ENCODE results near the gene RNF183. TPM values are rescaled to one million over a fixed set of nuclear protein-coding genes. Genes with fewer than 3 reads are reported as not detected.

RNF183 gene
- total RNA-seq, 6 experiments from 2014 or later = 0.27 TPM; not detected in 5

DNA sequence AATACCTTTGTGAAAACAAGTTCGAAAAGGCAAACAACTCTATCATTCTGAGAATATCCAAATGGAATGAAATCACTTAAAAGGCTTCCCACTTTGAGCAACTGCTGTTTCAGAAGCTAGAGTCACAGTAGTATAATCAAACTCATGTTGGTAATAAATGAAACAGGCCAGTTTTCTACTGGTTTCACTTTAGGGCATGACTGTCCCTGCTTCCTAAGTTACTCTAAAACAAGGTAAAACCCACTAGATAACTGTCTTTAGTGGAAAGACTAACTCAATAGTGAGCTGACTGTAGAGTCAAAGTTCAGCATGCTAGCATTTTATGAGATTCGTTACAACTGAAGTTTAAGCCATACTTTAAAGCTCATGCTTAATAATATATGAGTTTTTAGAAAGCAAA is 33.8 kb downstream of the RNF183 start:
- H3K9me3 ChIP-seq = no peaks in the 10 kb centered on the region
- WGBS (ENCODE audit: insufficient coverage, low coverage, low lambda C conversion rate, missing lambda C conversion rate) = 51% methylated on average over 2 of the region's 2 CpGs
- TF ChIP-seq, protein P1, sequence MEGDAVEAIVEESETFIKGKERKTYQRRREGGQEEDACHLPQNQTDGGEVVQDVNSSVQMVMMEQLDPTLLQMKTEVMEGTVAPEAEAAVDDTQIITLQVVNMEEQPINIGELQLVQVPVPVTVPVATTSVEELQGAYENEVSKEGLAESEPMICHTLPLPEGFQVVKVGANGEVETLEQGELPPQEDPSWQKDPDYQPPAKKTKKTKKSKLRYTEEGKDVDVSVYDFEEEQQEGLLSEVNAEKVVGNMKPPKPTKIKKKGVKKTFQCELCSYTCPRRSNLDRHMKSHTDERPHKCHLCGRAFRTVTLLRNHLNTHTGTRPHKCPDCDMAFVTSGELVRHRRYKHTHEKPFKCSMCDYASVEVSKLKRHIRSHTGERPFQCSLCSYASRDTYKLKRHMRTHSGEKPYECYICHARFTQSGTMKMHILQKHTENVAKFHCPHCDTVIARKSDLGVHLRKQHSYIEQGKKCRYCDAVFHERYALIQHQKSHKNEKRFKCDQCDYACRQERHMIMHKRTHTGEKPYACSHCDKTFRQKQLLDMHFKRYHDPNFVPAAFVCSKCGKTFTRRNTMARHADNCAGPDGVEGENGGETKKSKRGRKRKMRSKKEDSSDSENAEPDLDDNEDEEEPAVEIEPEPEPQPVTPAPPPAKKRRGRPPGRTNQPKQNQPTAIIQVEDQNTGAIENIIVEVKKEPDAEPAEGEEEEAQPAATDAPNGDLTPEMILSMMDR (IDR thresholded peaks at IDR 0.05) = no peak
- no peak for TF ChIP-seq POLR2A (IDR thresholded peaks at IDR 0.05)
- peaks cover 0 to 64% (median 11%) of the 10 kb centered on the region in 4 donors for H3K36me3 ChIP-seq
- DNase-seq = no peak
- no peaks in the 10 kb centered on the region for H3K27me3 ChIP-seq
- intact Hi-C loops (cut with DNase I) = loop anchor here in 1 of 2 donors (5.0 kb wide), 1 partner anchor 47 kb away; the partner anchor contains the start of genes FKBP15 and SLC31A1
- no peak overlapping the region for H3K4me3 ChIP-seq
- ATAC-seq = peak in 3 of 4 donors; percentile 28 to 38 (median 31)
- peaks cover 0 to 19% (median 9%) of the 10 kb centered on the region in 4 donors for H3K4me1 ChIP-seq
- H3K27ac ChIP-seq = no peak overlapping the region

DNA sequence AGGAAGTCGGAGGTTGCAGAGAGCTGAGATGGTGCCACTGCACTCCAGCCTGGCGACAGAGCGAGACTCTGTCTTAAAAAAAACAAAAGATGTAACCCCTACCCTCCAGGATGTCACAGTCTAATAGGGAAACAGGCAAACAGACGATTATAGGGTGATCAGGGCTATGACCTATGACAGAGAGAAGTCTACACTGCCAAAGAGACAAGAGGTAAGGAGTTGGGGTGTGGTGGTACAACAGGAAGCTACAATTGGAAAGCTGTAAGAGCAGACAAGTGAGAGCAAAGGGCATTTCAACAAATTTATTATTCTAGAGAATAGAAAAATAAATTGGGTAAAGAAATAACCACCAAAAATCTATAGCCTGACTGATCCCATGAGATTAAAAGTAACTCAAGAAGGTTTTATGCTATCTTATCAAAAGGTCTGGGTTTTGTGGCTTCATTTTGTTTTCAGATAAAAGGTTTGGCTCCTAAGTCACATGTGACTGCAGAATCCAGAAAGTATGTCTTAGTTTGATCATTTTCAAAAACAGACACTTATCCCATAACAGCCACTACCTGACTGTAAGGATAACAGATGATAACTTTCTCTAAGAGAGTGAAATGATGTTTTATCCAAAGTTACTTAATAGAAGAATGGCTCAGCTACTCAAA is 35.1 kb downstream of the RNF183 start:
- no peak for TF ChIP-seq POLR2A (IDR thresholded peaks at IDR 0.05)
- TF ChIP-seq, protein P1 (IDR thresholded peaks at IDR 0.05) = no peak
- H3K36me3 ChIP-seq = peaks cover 4 to 56% (median 11%) of the 10 kb centered on the region in 4 donors
- WGBS (ENCODE audit: insufficient coverage, low coverage, low lambda C conversion rate, missing lambda C conversion rate) = 78% methylated on average over 4 of the region's 4 CpGs
- no peaks in the 10 kb centered on the region for H3K27me3 ChIP-seq
- H3K27ac ChIP-seq = no peak overlapping the region
- DNase-seq (no peak), ATAC-seq (no peak)
- no peaks in the 10 kb centered on the region for H3K9me3 ChIP-seq
- H3K4me1 ChIP-seq = peaks cover 0 to 14% (median 5%) of the 10 kb centered on the region in 4 donors
- intact Hi-C loops (cut with DNase I) = loop anchor here in 1 of 2 donors (5.0 kb wide), 1 partner anchor 46 kb away; the partner anchor contains the start of genes FKBP15 and SLC31A1
- no peak overlapping the region for H3K4me3 ChIP-seq

DNA sequence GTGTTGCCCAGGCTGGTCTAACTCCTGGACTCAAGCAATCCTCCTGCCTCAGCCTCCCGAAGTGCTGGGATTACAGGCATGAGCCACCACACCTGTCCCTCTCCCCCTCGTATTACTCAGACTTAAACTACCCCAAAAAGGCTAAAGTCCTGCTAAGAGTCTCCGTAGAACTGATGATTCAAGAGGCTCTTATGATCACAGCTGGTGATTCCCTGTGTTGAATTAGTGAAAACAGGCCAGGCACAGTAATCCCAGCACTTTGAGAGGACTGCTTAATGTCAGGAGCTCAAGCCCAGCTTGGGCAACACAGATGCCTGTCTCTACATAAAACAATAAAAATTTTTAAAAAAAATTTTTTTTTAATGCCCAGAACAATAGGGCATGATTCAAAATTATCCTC is 37.0 kb downstream of the RNF183 start:
- intact Hi-C loops (cut with DNase I) = loop anchor here in 1 of 2 donors (5.0 kb wide), 1 partner anchor 44 kb away; the partner anchor contains the start of genes FKBP15 and SLC31A1
- DNase-seq (no peak), ATAC-seq (no peak)
- Histone ChIP-seq H3K4me1 (peaks cover 0 to 27% (median 13%) of the 10 kb centered on the region in 4 donors), H3K27me3 (no peaks in the 10 kb centered on the region), H3K4me3 (no peak overlapping the region), H3K27ac (no peak overlapping the region), H3K9me3 (no peaks in the 10 kb centered on the region), H3K36me3 (peaks cover 4 to 38% (median 7%) of the 10 kb centered on the region in 4 donors)
- TF ChIP-seq POLR2A (IDR thresholded peaks at IDR 0.05) = no peak
- TF ChIP-seq, protein P1 (IDR thresholded peaks at IDR 0.05) = no peak
- 91% methylated on average over 3 of the region's 3 CpGs for WGBS (ENCODE audit: insufficient coverage, low coverage, low lambda C conversion rate, missing lambda C conversion rate)

DNA sequence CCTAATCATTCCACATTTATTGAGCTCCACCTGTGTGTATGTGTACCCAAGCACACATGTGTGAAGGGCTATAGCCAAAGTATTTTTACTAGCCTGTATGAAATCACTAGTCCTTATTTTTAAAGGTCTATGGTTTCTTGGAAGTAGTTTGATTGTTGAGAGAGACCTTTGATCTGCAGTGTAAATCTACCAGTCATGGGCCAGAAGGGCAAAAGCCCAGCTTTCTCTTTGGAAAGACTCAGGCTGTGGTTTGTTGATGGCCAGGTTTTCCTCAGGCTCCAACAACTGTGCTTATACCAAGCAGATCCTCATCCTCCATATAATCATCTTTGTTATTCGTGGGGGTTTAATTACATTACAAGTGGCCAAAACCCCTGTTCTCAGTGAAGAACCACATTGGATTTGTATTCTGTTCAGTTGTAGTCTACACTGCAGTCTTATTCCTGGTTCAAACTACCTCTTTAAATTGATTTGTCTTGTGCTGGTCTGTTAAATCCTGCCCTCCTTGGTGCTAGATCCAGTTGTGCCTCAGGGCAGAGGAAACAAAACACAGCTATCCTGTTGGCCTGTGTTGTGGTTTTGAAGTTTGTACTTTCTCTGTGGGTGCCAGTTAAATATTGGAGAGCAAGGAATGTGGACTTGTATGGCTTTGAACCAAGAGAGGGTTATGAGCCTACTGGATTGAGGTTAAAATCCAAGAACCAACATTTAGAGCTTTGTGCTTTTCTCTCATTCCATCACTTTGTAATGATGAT is 41.1 kb downstream of the RNF183 start:
- no peak for TF ChIP-seq POLR2A (IDR thresholded peaks at IDR 0.05)
- TF ChIP-seq, protein P1 (IDR thresholded peaks at IDR 0.05) = no peak
- intact Hi-C loops (cut with DNase I) = no loop called here
- ATAC-seq = peak; percentile 75 to 88 (median 82)
- H3K36me3 ChIP-seq = peaks cover 0 to 20% (median 5%) of the 10 kb centered on the region in 4 donors
- H3K4me1 ChIP-seq = peaks cover 0 to 41% (median 18%) of the 10 kb centered on the region in 4 donors
- H3K9me3 ChIP-seq = no peaks in the 10 kb centered on the region
- H3K27me3 ChIP-seq = no peaks in the 10 kb centered on the region
- H3K4me3 ChIP-seq = peak overlapping the region in 1 of 3 donors; percentile 19
- peak overlapping the region; percentile 40 to 84 (median 77) for H3K27ac ChIP-seq
- DNase-seq = peak in 1 of 3 donors; percentile 52
- WGBS (ENCODE audit: insufficient coverage, low coverage, low lambda C conversion rate, missing lambda C conversion rate) = 11% methylated on average over 1 of the region's 1 CpG
